ENCODE results near the gene NOL12.

The NOL12 gene

DNA sequence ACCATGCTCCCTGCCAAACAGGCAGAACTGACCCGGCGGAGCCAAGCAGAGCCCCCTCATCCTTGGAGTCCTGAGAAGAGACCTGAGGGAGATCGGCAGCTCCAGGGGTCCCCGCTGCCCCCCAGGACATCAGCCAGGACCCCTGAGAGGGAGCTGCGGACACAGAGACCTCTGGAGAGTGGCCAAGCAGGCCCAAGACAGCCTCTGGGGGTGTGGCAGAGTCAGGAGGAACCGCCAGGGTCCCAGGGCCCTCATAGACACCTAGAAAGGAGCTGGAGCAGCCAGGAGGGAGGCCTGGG, 48.2 kb downstream of the NOL12 start:
- no peaks in the 10 kb centered on the region for H3K9me2 ChIP-seq (replicated peaks; ENCODE audit: insufficient read depth, low read length)
- H4K20me1 ChIP-seq (ENCODE audit: insufficient read depth, low read length), result no peaks in the 10 kb centered on the region
- no peak overlapping the region for H3K4me2 ChIP-seq (ENCODE audit: low read depth, low read length)
- H3K27ac ChIP-seq (ENCODE audit: low read length), result no peak overlapping the region
- H3K9me3 ChIP-seq (replicated peaks; ENCODE audit: insufficient read depth, low read length), result no peaks in the 10 kb centered on the region
- no peak overlapping the region for H3K4me3 ChIP-seq (ENCODE audit: low read length)
- DNase-seq, result no peak
- no peaks in the 10 kb centered on the region for H3K27me3 ChIP-seq (replicated peaks; ENCODE audit: insufficient read depth, low read length)
- H3F3A ChIP-seq (ENCODE audit: insufficient read depth, low read length), result no peaks in the 10 kb centered on the region
- H3K4me1 ChIP-seq (ENCODE audit: low read length), result no peaks in the 10 kb centered on the region
- no peak overlapping the region for H2AFZ ChIP-seq (ENCODE audit: low read length)
- TF ChIP-seq EZH2phosphoT487 (IDR thresholded peaks at IDR 0.05; ENCODE audit: low read length), result no peak
- no peak for TF ChIP-seq EZH2 (optimal IDR thresholded peaks at IDR 0.05; ENCODE audit: low read depth, low read length)
- TF ChIP-seq, protein P1, sequence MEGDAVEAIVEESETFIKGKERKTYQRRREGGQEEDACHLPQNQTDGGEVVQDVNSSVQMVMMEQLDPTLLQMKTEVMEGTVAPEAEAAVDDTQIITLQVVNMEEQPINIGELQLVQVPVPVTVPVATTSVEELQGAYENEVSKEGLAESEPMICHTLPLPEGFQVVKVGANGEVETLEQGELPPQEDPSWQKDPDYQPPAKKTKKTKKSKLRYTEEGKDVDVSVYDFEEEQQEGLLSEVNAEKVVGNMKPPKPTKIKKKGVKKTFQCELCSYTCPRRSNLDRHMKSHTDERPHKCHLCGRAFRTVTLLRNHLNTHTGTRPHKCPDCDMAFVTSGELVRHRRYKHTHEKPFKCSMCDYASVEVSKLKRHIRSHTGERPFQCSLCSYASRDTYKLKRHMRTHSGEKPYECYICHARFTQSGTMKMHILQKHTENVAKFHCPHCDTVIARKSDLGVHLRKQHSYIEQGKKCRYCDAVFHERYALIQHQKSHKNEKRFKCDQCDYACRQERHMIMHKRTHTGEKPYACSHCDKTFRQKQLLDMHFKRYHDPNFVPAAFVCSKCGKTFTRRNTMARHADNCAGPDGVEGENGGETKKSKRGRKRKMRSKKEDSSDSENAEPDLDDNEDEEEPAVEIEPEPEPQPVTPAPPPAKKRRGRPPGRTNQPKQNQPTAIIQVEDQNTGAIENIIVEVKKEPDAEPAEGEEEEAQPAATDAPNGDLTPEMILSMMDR (IDR thresholded peaks at IDR 0.05; ENCODE audit: low read length), result no peak
- no peaks in the 10 kb centered on the region for H3K36me3 ChIP-seq (replicated peaks; ENCODE audit: insufficient read depth, low read length)
- no peaks in the 10 kb centered on the region for H3K79me2 ChIP-seq (ENCODE audit: low read length)
- H3K9ac ChIP-seq (ENCODE audit: low read length), result no peak overlapping the region

DNA sequence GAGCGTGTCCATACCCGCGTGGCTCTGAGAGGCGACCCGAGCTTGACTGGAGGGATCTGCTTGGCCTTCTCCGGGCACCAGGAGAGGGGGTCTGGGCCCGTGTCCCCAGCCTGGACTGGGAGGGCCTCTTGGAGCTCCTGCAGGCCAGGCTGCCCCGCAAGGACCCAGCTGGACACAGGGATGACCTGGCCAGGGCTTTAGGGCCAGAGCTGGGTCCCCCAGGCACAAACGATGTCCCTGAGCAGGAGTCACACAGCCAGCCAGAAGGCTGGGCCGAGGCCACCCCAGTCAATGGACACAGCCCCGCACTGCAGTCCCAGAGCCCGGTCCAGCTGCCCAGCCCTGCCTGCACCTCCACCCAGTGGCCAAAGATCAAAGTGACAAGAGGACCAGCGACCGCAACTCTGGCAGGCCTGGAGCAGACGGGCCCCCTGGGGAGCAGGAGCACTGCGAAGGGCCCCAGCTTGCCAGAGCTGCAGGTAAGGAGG, 48.9 kb downstream of the NOL12 start:
- H3K36me3 ChIP-seq (replicated peaks; ENCODE audit: insufficient read depth, low read length), result no peaks in the 10 kb centered on the region
- H3K4me3 ChIP-seq (ENCODE audit: low read length), result no peak overlapping the region
- no peaks in the 10 kb centered on the region for H3K79me2 ChIP-seq (ENCODE audit: low read length)
- H4K20me1 ChIP-seq (ENCODE audit: insufficient read depth, low read length), result no peaks in the 10 kb centered on the region
- H3K4me2 ChIP-seq (ENCODE audit: low read depth, low read length), result no peak overlapping the region
- no peak overlapping the region for H3K9ac ChIP-seq (ENCODE audit: low read length)
- H3K4me1 ChIP-seq (ENCODE audit: low read length), result no peaks in the 10 kb centered on the region
- no peaks in the 10 kb centered on the region for H3K9me3 ChIP-seq (replicated peaks; ENCODE audit: insufficient read depth, low read length)
- H3K9me2 ChIP-seq (replicated peaks; ENCODE audit: insufficient read depth, low read length), result no peaks in the 10 kb centered on the region
- no peak for DNase-seq
- no peaks in the 10 kb centered on the region for H3K27me3 ChIP-seq (replicated peaks; ENCODE audit: insufficient read depth, low read length)
- TF ChIP-seq EZH2 (optimal IDR thresholded peaks at IDR 0.05; ENCODE audit: low read depth, low read length) (no peak), EZH2phosphoT487 (IDR thresholded peaks at IDR 0.05; ENCODE audit: low read length) (no peak)
- TF ChIP-seq, protein P1 (IDR thresholded peaks at IDR 0.05; ENCODE audit: low read length), result no peak
- no peaks in the 10 kb centered on the region for H3F3A ChIP-seq (ENCODE audit: insufficient read depth, low read length)
- H3K27ac ChIP-seq (ENCODE audit: low read length), result no peak overlapping the region
- H2AFZ ChIP-seq (ENCODE audit: low read length), result no peak overlapping the region

DNA sequence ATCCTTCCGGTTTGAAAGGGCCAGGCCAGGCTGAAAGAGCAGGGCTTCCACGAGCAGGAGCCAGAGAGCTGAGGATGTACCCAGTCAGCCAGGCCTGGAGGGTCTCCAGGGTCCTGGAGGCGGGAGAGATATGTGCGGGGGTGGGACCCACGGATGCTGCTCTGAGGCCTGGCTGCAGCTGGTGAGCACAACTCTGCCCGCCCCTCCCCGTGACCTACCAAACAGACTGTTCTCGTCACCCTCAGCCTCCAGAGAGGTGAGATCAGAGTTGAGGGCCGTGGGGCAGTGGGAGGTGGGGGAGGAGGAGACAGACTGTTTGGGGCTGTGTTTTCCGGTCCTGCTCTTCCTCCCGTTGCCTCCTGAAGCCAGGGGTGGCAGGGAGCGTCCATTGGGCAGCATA, 52.9 kb downstream of the NOL12 start:
- no peaks in the 10 kb centered on the region for H4K20me1 ChIP-seq (ENCODE audit: insufficient read depth, low read length)
- H3K9me2 ChIP-seq (replicated peaks; ENCODE audit: insufficient read depth, low read length), result no peaks in the 10 kb centered on the region
- no peak for DNase-seq
- no peaks in the 10 kb centered on the region for H3K36me3 ChIP-seq (replicated peaks; ENCODE audit: insufficient read depth, low read length)
- TF ChIP-seq EZH2phosphoT487 (IDR thresholded peaks at IDR 0.05; ENCODE audit: low read length) (no peak), EZH2 (optimal IDR thresholded peaks at IDR 0.05; ENCODE audit: low read depth, low read length) (no peak)
- TF ChIP-seq, protein P1 (IDR thresholded peaks at IDR 0.05; ENCODE audit: low read length), result no peak
- no peak overlapping the region for H3K27ac ChIP-seq (ENCODE audit: low read length)
- no peaks in the 10 kb centered on the region for H3F3A ChIP-seq (ENCODE audit: insufficient read depth, low read length)
- H3K79me2 ChIP-seq (ENCODE audit: low read length), result no peaks in the 10 kb centered on the region
- H3K4me1 ChIP-seq (ENCODE audit: low read length), result no peaks in the 10 kb centered on the region
- no peak overlapping the region for H2AFZ ChIP-seq (ENCODE audit: low read length)
- H3K9ac ChIP-seq (ENCODE audit: low read length), result no peak overlapping the region
- no peak overlapping the region for H3K4me3 ChIP-seq (ENCODE audit: low read length)
- no peaks in the 10 kb centered on the region for H3K9me3 ChIP-seq (replicated peaks; ENCODE audit: insufficient read depth, low read length)
- no peaks in the 10 kb centered on the region for H3K27me3 ChIP-seq (replicated peaks; ENCODE audit: insufficient read depth, low read length)
- H3K4me2 ChIP-seq (ENCODE audit: low read depth, low read length), result no peak overlapping the region

All from MM.1S (cell line).